ENCODE measurements around the gene INF2.
"Not testable (repeated sequence)": the region's sequence is repeated elsewhere in the genome, so short reads cannot be mapped to it uniquely, and the experiment has no call there.

The INF2 gene

GRCh38 chr14:104724407-104724980 lies 35.1 kb downstream of the INF2 start:
- no peak for TF ChIP-seq CTCF (IDR thresholded peaks at IDR 0.05; ENCODE audit: extremely low read depth, missing control alignments)
- DNase-seq (ENCODE audit: low spot score) = no peak

GRCh38 chr14:104724981-104725771 lies 35.8 kb downstream of the INF2 start:
- TF ChIP-seq CTCF (IDR thresholded peaks at IDR 0.05; ENCODE audit: extremely low read depth, missing control alignments) = no peak
- DNase-seq (ENCODE audit: low spot score) = no peak

GRCh38 chr14:104725772-104726548 lies 36.5 kb downstream of the INF2 start:
- TF ChIP-seq CTCF (IDR thresholded peaks at IDR 0.05; ENCODE audit: extremely low read depth, missing control alignments) = no peak
- DNase-seq (ENCODE audit: low spot score) = no peak

GRCh38 chr14:104726600-104727451 lies 37.4 kb downstream of the INF2 start:
- no peak for DNase-seq (ENCODE audit: low spot score)

GRCh38 chr14:104728631-104729030 lies 39.2 kb downstream of the INF2 start:
- no peak for TF ChIP-seq CTCF (IDR thresholded peaks at IDR 0.05; ENCODE audit: extremely low read depth, missing control alignments)

More at GRCh38 chr14:104726600-104727451, 37.4 kb downstream of the INF2 start:
- no peak for TF ChIP-seq CTCF (IDR thresholded peaks at IDR 0.05; ENCODE audit: extremely low read depth, missing control alignments)

GRCh38 chr14:104729176-104729834 lies 39.9 kb downstream of the INF2 start:
- DNase-seq (ENCODE audit: low spot score) = not testable (repeated sequence)

More at GRCh38 chr14:104728631-104729030, 39.2 kb downstream of the INF2 start:
- no peak for DNase-seq (ENCODE audit: low spot score)

- TF ChIP-seq CTCF (IDR thresholded peaks at IDR 0.05; ENCODE audit: extremely low read depth, missing control alignments) = no peak
- DNase-seq (ENCODE audit: low spot score) = no peak
These were observed 40.4 kb downstream of the INF2 start for GRCh38 chr14:104729835-104730181.
